ENCODE measurements around the gene GINS2.

The GINS2 gene

DNA sequence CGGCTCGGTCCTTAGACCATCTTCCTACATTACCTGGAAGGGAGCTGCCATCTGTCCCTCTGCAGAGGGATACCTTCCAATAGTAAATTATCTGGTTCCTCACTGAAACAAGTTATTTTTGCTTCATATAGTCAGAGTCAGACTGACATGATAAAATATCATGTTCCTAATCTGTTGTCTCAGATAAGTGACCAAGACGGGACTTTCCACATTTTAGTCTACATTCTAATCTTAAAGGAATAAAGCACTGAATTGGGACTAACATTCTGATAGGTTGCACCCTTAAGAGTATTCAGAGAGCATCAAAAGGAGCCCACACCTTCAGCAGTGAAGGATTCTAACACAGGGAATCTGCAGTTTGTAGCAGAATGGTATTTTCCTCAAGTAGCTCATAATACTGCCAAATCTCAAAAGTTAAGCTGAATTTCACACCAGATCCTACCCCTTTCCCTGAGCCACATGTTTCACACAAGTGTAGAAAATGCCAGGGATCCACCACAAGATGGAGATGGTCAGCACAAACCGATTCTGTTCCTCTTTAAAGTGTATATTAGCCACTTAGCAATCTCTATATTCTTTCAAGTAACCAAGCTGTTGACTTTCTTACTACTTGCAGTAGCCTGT is 13.4 kb downstream of the GINS2 start:
- peaks cover 3% of the 10 kb centered on the region for H3K4me1 ChIP-seq (ENCODE audit: control insufficient read depth, insufficient read depth, low read depth, low read length)
- H2BK120ac ChIP-seq (ENCODE audit: low read depth, low read length) = no peak overlapping the region
- H3K18ac ChIP-seq (ENCODE audit: low read depth in 1 of 2, low read length in 2 of 2) = no peak overlapping the region
- no peak overlapping the region for H2AK5ac ChIP-seq (ENCODE audit: low read length, severe bottlenecking)
- H3K23ac ChIP-seq (ENCODE audit: low read length in 2 of 2) = no peak overlapping the region
- H3K4ac ChIP-seq (ENCODE audit: low read depth in 1 of 2, low read length in 2 of 2) = no peak overlapping the region
- peaks cover 49 to 92% of the 10 kb centered on the region in 2 experiments for H3K36me3 ChIP-seq (ENCODE audit: control insufficient read depth in 1 of 2, insufficient read depth in 2 of 2, low read depth in 1 of 2, low read length in 2 of 2)
- H3K4me3 ChIP-seq (ENCODE audit: insufficient read depth in 1 of 2, low read depth in 1 of 2, low read length in 2 of 2) = no peak overlapping the region
- H3K4me2 ChIP-seq (ENCODE audit: low read length, poor library complexity, severe bottlenecking) = no peak overlapping the region
- H2BK12ac ChIP-seq (ENCODE audit: low read length in 2 of 2) = no peak overlapping the region
- H2BK15ac ChIP-seq (ENCODE audit: low read depth, poor library complexity, severe bottlenecking) = no peak overlapping the region
- H3K27me3 ChIP-seq (ENCODE audit: control insufficient read depth in 1 of 2, insufficient read depth in 1 of 2, low read length in 2 of 2) = no peaks in the 10 kb centered on the region
- H4K8ac ChIP-seq (ENCODE audit: low read length) = no peak overlapping the region
- no peak overlapping the region for H2AFZ ChIP-seq (ENCODE audit: low read depth, low read length)
- peaks cover 8% of the 10 kb centered on the region for H3K79me1 ChIP-seq (replicated peaks; ENCODE audit: low read length, poor library complexity, severe bottlenecking)
- H2BK5ac ChIP-seq (ENCODE audit: low read depth, low read length, poor library complexity, severe bottlenecking) = no peak overlapping the region
- peak; percentile 48 for DNase-seq
- H3K27ac ChIP-seq (ENCODE audit: low read length, poor library complexity, severe bottlenecking) = no peak overlapping the region
- no peak overlapping the region for H3K14ac ChIP-seq (ENCODE audit: low read length in 2 of 2)
- no peak overlapping the region for H3K9ac ChIP-seq (ENCODE audit: low read length)
- H4K91ac ChIP-seq (ENCODE audit: low read length) = no peak overlapping the region
- no peaks in the 10 kb centered on the region for H3K9me3 ChIP-seq (ENCODE audit: control insufficient read depth, low read length)
- WGBS = 81% methylated on average over 4 of the region's 4 CpGs

DNA sequence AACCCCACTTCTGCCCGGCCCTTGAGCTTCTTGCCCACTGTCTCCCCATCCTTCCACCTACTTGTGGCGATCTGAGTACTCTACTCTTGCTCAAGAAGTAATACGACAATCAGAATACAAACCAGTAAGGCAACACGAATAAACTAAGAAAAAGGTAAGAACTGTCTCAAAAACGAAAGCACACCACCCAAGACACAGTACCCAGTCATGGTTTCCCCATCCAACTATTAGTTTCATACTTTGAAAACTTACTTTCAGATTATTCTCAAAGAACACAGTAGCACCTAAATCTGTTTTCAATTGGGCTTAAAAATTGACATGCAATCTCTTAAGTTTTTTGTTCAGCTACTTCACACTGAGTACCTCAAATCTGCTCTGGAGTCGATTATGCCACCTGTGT is 13.9 kb downstream of the GINS2 start:
- H3K79me1 ChIP-seq (replicated peaks; ENCODE audit: low read length, poor library complexity, severe bottlenecking) = peaks cover 6% of the 10 kb centered on the region
- no peak for DNase-seq
- H2AK5ac ChIP-seq (ENCODE audit: low read length, severe bottlenecking) = no peak overlapping the region
- H3K14ac ChIP-seq (ENCODE audit: low read length in 2 of 2) = no peak overlapping the region
- H3K27me3 ChIP-seq (ENCODE audit: control insufficient read depth in 1 of 2, insufficient read depth in 1 of 2, low read length in 2 of 2) = no peaks in the 10 kb centered on the region
- no peak overlapping the region for H3K27ac ChIP-seq (ENCODE audit: low read length, poor library complexity, severe bottlenecking)
- H3K23ac ChIP-seq (ENCODE audit: low read length in 2 of 2) = no peak overlapping the region
- no peak overlapping the region for H3K4me2 ChIP-seq (ENCODE audit: low read length, poor library complexity, severe bottlenecking)
- no peak overlapping the region for H4K8ac ChIP-seq (ENCODE audit: low read length)
- peaks cover 3% of the 10 kb centered on the region for H3K4me1 ChIP-seq (ENCODE audit: control insufficient read depth, insufficient read depth, low read depth, low read length)
- no peak overlapping the region for H3K4ac ChIP-seq (ENCODE audit: low read depth in 1 of 2, low read length in 2 of 2)
- no peak overlapping the region for H2BK120ac ChIP-seq (ENCODE audit: low read depth, low read length)
- 96% methylated on average over 6 of the region's 6 CpGs for WGBS
- H4K91ac ChIP-seq (ENCODE audit: low read length) = no peak overlapping the region
- peaks cover 46 to 92% of the 10 kb centered on the region in 2 experiments for H3K36me3 ChIP-seq (ENCODE audit: control insufficient read depth in 1 of 2, insufficient read depth in 2 of 2, low read depth in 1 of 2, low read length in 2 of 2)
- H2BK12ac ChIP-seq (ENCODE audit: low read length in 2 of 2) = no peak overlapping the region
- no peaks in the 10 kb centered on the region for H3K9me3 ChIP-seq (ENCODE audit: control insufficient read depth, low read length)
- no peak overlapping the region for H2BK5ac ChIP-seq (ENCODE audit: low read depth, low read length, poor library complexity, severe bottlenecking)
- no peak overlapping the region for H3K9ac ChIP-seq (ENCODE audit: low read length)
- no peak overlapping the region for H2AFZ ChIP-seq (ENCODE audit: low read depth, low read length)
- H3K18ac ChIP-seq (ENCODE audit: low read depth in 1 of 2, low read length in 2 of 2) = no peak overlapping the region
- no peak overlapping the region for H2BK15ac ChIP-seq (ENCODE audit: low read depth, poor library complexity, severe bottlenecking)
- no peak overlapping the region for H3K4me3 ChIP-seq (ENCODE audit: insufficient read depth in 1 of 2, low read depth in 1 of 2, low read length in 2 of 2)

DNA sequence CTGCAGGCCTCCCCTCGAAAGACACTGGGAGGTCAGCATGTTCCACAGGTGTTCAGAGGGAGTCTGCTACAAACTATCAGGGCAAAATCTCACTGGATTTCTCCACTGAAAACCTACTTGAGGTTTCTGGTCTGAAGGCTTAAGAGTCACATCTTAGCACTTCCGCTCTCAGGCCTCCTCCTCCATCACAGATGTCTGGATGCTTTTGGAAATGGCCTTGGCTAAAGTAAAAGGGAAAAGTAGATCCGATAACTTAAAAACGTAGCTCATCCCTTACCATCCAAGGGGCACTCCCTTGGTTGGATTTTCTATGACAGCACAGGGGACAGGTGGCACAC is 14.4 kb downstream of the GINS2 start:
- H3K4me3 ChIP-seq (ENCODE audit: insufficient read depth in 1 of 2, low read depth in 1 of 2, low read length in 2 of 2) = no peak overlapping the region
- H4K91ac ChIP-seq (ENCODE audit: low read length) = no peak overlapping the region
- H3K18ac ChIP-seq (ENCODE audit: low read depth in 1 of 2, low read length in 2 of 2) = no peak overlapping the region
- H2AK5ac ChIP-seq (ENCODE audit: low read length, severe bottlenecking) = no peak overlapping the region
- no peak overlapping the region for H2BK120ac ChIP-seq (ENCODE audit: low read depth, low read length)
- H2BK15ac ChIP-seq (ENCODE audit: low read depth, poor library complexity, severe bottlenecking) = no peak overlapping the region
- whole genome bisulfite sequencing = 100% methylated on average over 4 of the region's 4 CpGs
- H3K36me3 ChIP-seq (ENCODE audit: control insufficient read depth in 1 of 2, insufficient read depth in 2 of 2, low read depth in 1 of 2, low read length in 2 of 2) = peaks cover 47 to 95% of the 10 kb centered on the region in 2 experiments
- H2BK5ac ChIP-seq (ENCODE audit: low read depth, low read length, poor library complexity, severe bottlenecking) = no peak overlapping the region
- H3K9ac ChIP-seq (ENCODE audit: low read length) = peak overlapping the region; percentile 2
- no peak overlapping the region for H4K8ac ChIP-seq (ENCODE audit: low read length)
- no peak overlapping the region for H3K4ac ChIP-seq (ENCODE audit: low read depth in 1 of 2, low read length in 2 of 2)
- H3K79me1 ChIP-seq (replicated peaks; ENCODE audit: low read length, poor library complexity, severe bottlenecking) = peaks cover 5% of the 10 kb centered on the region
- no peak overlapping the region for H2BK12ac ChIP-seq (ENCODE audit: low read length in 2 of 2)
- H3K9me3 ChIP-seq (ENCODE audit: control insufficient read depth, low read length) = no peaks in the 10 kb centered on the region
- H3K4me1 ChIP-seq (ENCODE audit: control insufficient read depth, insufficient read depth, low read depth, low read length) = peaks cover 3% of the 10 kb centered on the region
- no peaks in the 10 kb centered on the region for H3K27me3 ChIP-seq (ENCODE audit: control insufficient read depth in 1 of 2, insufficient read depth in 1 of 2, low read length in 2 of 2)
- no peak overlapping the region for H2AFZ ChIP-seq (ENCODE audit: low read depth, low read length)
- no peak overlapping the region for H3K27ac ChIP-seq (ENCODE audit: low read length, poor library complexity, severe bottlenecking)
- H3K14ac ChIP-seq (ENCODE audit: low read length in 2 of 2) = no peak overlapping the region
- no peak overlapping the region for H3K23ac ChIP-seq (ENCODE audit: low read length in 2 of 2)
- no peak for DNase-seq
- no peak overlapping the region for H3K4me2 ChIP-seq (ENCODE audit: low read length, poor library complexity, severe bottlenecking)

GRCh38 chr16:85673529-85674417 is 15.0 kb downstream of the GINS2 start:
- no peak overlapping the region for H2BK5ac ChIP-seq (ENCODE audit: low read depth, low read length, poor library complexity, severe bottlenecking)
- H2AFZ ChIP-seq (ENCODE audit: low read depth, low read length) = no peak overlapping the region
- peaks cover 3% of the 10 kb centered on the region for H3K4me1 ChIP-seq (ENCODE audit: control insufficient read depth, insufficient read depth, low read depth, low read length)
- H4K91ac ChIP-seq (ENCODE audit: low read length) = no peak overlapping the region
- H3K4me2 ChIP-seq (ENCODE audit: low read length, poor library complexity, severe bottlenecking) = no peak overlapping the region
- H2AK5ac ChIP-seq (ENCODE audit: low read length, severe bottlenecking) = no peak overlapping the region
- no peak overlapping the region for H3K18ac ChIP-seq (ENCODE audit: low read depth in 1 of 2, low read length in 2 of 2)
- no peak overlapping the region for H3K23ac ChIP-seq (ENCODE audit: low read length in 2 of 2)
- no peak overlapping the region for H3K4me3 ChIP-seq (ENCODE audit: insufficient read depth in 1 of 2, low read depth in 1 of 2, low read length in 2 of 2)
- H2BK15ac ChIP-seq (ENCODE audit: low read depth, poor library complexity, severe bottlenecking) = no peak overlapping the region
- H3K9me3 ChIP-seq (ENCODE audit: control insufficient read depth, low read length) = no peaks in the 10 kb centered on the region
- H2BK12ac ChIP-seq (ENCODE audit: low read length in 2 of 2) = no peak overlapping the region
- no peak overlapping the region for H3K27ac ChIP-seq (ENCODE audit: low read length, poor library complexity, severe bottlenecking)
- H3K79me1 ChIP-seq (replicated peaks; ENCODE audit: low read length, poor library complexity, severe bottlenecking) = peaks cover 9% of the 10 kb centered on the region
- 94% methylated on average over 19 of the region's 19 CpGs for WGBS
- H4K8ac ChIP-seq (ENCODE audit: low read length) = no peak overlapping the region
- no peaks in the 10 kb centered on the region for H3K27me3 ChIP-seq (ENCODE audit: control insufficient read depth in 1 of 2, insufficient read depth in 1 of 2, low read length in 2 of 2)
- no peak overlapping the region for H3K14ac ChIP-seq (ENCODE audit: low read length in 2 of 2)
- H3K36me3 ChIP-seq (ENCODE audit: control insufficient read depth in 1 of 2, insufficient read depth in 2 of 2, low read depth in 1 of 2, low read length in 2 of 2) = peaks cover 50 to 95% of the 10 kb centered on the region in 2 experiments
- H3K9ac ChIP-seq (ENCODE audit: low read length) = peak overlapping the region; percentile 2
- DNase-seq = no peak
- H2BK120ac ChIP-seq (ENCODE audit: low read depth, low read length) = no peak overlapping the region
- no peak overlapping the region for H3K4ac ChIP-seq (ENCODE audit: low read depth in 1 of 2, low read length in 2 of 2)
